OCI-LY1 (cell line): ENCODE results near the gene ADAMTS18.

ENCODE experiments used
- EZH2 ChIP-seq: fragments of 200-600 bp; sonication (generic), shearing (Covaris generic); IDR thresholded peaks from 2 replicates; pipeline ENCODE4 v1.8.0; 2017; ENCODE audit warnings: borderline replicate concordance, mixed run types, mild to moderate bottlenecking, antibody characterized with exemption, low read length, moderate library complexity, mixed read lengths
- TF ChIP-seq, protein P1 (sequence below): fragments of 200-600 bp; sonication (generic), shearing (Covaris generic); IDR thresholded peaks from 2 replicates; pipeline ENCODE4 v1.5.1; 2017; ENCODE audit warnings: mild to moderate bottlenecking, antibody characterized with exemption, low read length, moderate library complexity, mixed read lengths

DNA sequence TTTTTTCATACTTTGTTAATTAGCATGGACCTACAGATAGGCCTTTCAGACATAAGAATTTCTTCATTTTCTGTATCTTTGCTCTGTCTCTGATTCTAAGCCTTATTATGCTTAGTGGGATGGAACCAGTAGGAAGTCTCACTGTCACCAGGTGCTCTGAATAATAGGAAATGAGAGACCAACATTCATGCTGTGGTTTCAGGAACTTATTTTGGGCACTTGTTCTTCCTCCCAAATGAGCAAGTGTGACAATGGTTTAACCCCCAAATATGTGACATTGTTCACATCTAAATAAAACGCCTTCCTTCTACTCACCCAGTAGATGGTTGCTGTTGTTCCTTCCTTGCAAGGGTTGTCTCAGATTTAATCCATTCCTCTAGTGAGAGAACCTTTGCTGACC lies 135.4 kb downstream of the ADAMTS18 start:
- TF ChIP-seq, protein P1, sequence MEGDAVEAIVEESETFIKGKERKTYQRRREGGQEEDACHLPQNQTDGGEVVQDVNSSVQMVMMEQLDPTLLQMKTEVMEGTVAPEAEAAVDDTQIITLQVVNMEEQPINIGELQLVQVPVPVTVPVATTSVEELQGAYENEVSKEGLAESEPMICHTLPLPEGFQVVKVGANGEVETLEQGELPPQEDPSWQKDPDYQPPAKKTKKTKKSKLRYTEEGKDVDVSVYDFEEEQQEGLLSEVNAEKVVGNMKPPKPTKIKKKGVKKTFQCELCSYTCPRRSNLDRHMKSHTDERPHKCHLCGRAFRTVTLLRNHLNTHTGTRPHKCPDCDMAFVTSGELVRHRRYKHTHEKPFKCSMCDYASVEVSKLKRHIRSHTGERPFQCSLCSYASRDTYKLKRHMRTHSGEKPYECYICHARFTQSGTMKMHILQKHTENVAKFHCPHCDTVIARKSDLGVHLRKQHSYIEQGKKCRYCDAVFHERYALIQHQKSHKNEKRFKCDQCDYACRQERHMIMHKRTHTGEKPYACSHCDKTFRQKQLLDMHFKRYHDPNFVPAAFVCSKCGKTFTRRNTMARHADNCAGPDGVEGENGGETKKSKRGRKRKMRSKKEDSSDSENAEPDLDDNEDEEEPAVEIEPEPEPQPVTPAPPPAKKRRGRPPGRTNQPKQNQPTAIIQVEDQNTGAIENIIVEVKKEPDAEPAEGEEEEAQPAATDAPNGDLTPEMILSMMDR = no peak
- TF ChIP-seq EZH2 = no peak
